WTC11 (cell line): ENCODE results near the gene THRSP.

Experiments
- ATF3 ChIP-seq: sonication (generic); formaldehyde crosslinking; conservative IDR thresholded peaks from 2 replicates; pipeline ENCODE4 v1.8.1; 2022; ENCODE audit warnings: mild to moderate bottlenecking, missing genetic modification reagents
- CREM ChIP-seq: sonication (generic); formaldehyde crosslinking; IDR thresholded peaks from 2 replicates; pipeline ENCODE4 v1.8.1; 2022; ENCODE audit warnings: mild to moderate bottlenecking, missing genetic modification reagents, moderate library complexity
- CTCF ChIP-seq: fragments of 200-600 bp; IDR thresholded peaks from 2 replicates; pipeline ENCODE4 v1.8.0; 2022; ENCODE audit warnings: antibody characterized with exemption
- EMX1 ChIP-seq: fragments of 250-450 bp; sonication (Bioruptor Pico); IDR thresholded peaks from 2 replicates; pipeline ENCODE4 v1.8.0; 2021; ENCODE audit warnings: mild to moderate bottlenecking
- HMGXB4 ChIP-seq: sonication (generic); formaldehyde crosslinking; IDR thresholded peaks from 2 replicates; pipeline ENCODE4 v1.8.1; 2023; ENCODE audit warnings: mild to moderate bottlenecking, moderate library complexity, missing genetic modification reagents
- JUN ChIP-seq: sonication (generic); formaldehyde crosslinking; IDR thresholded peaks from 2 replicates; pipeline ENCODE4 v1.8.0; 2023; ENCODE audit warnings: mild to moderate bottlenecking, missing genetic modification reagents
- PRDM15 ChIP-seq: sonication (generic); formaldehyde crosslinking; IDR thresholded peaks from 2 replicates; pipeline ENCODE4 v1.8.0; 2022; ENCODE audit warnings: missing genetic modification reagents
- PRRX2 ChIP-seq: fragments of 250-450 bp; sonication (Bioruptor Pico); IDR thresholded peaks from 2 replicates; pipeline ENCODE4 v1.8.0; 2021; ENCODE audit warnings: mild to moderate bottlenecking
- SMAD3 ChIP-seq: sonication (generic); formaldehyde crosslinking; IDR thresholded peaks from 2 replicates; pipeline ENCODE4 v1.8.0; 2022; ENCODE audit warnings: missing genetic modification reagents, mild to moderate bottlenecking, borderline replicate concordance
- SP1 ChIP-seq: sonication (generic); formaldehyde crosslinking; conservative IDR thresholded peaks from 2 replicates; pipeline ENCODE4 v1.8.1; 2022; ENCODE audit warnings: missing genetic modification reagents
- TCF7 ChIP-seq: sonication (generic); formaldehyde crosslinking; IDR thresholded peaks from 2 replicates; pipeline ENCODE4 v1.8.0; 2022; ENCODE audit warnings: mild to moderate bottlenecking, low read depth, missing genetic modification reagents, moderate library complexity
- TP53 ChIP-seq: sonication (generic); formaldehyde crosslinking; IDR thresholded peaks from 2 replicates; pipeline ENCODE4 v1.8.1; 2023; ENCODE audit warnings: mild to moderate bottlenecking, missing genetic modification reagents
- USF2 ChIP-seq: sonication (generic); formaldehyde crosslinking; IDR thresholded peaks from 2 replicates; pipeline ENCODE4 v1.8.1; 2023; ENCODE audit warnings: mild to moderate bottlenecking, missing genetic modification reagents, moderate library complexity
- ZBTB21 ChIP-seq: sonication (generic); formaldehyde crosslinking; IDR thresholded peaks from 2 replicates; pipeline ENCODE4 v1.8.1; 2023; ENCODE audit warnings: mild to moderate bottlenecking, missing genetic modification reagents, borderline replicate concordance

GRCh38 chr11:78041843-78042440 is 21.7 kb upstream of the THRSP start:
- TF ChIP-seq CTCF (no peak), TCF7 (CRISPR knock-in tag) (no peak), PRDM15 (no peak), HMGXB4 (CRISPR knock-in tag) (no peak), PRRX2 (CRISPR knock-in tag) (no peak), TP53 (no peak), USF2 (CRISPR knock-in tag) (no peak), SMAD3 (CRISPR knock-in tag) (no peak), SP1 (CRISPR knock-in tag) (no peak), ZBTB21 (no peak), JUN (CRISPR knock-in tag) (no peak), EMX1 (CRISPR knock-in tag) (no peak), ATF3 (no peak), CREM (no peak)
